GM12878 (cell line): ENCODE data around the gene GABPA. TPM values are rescaled to one million over a fixed set of nuclear protein-coding genes. Genes with fewer than 3 reads are reported as not detected.

Source experiments
- CBX5 ChIP-seq: sonication (generic); IDR thresholded peaks from 2 replicates; pipeline ENCODE4 v1.6.1; 2016; ENCODE audit warnings: low read depth, moderate library complexity, mild to moderate bottlenecking, inconsistent platforms
- HCFC1 ChIP-seq: fragments of 150-350 bp; IDR thresholded peaks from 2 replicates; pipeline ENCODE4 v1.6.1; 2014; ENCODE audit warnings: low read length
- JUND ChIP-seq: IDR thresholded peaks from 2 replicates; pipeline ENCODE4 v1.6.1; 2012; ENCODE audit warnings: low read depth, mild to moderate bottlenecking, low read length, improper control_type of control experiment, moderate library complexity
- NR2C1 ChIP-seq: fragments of 450-650 bp; IDR thresholded peaks from 2 replicates; pipeline ENCODE4 v1.6.1; 2017; ENCODE audit warnings: antibody characterized with exemption, mild to moderate bottlenecking, moderate library complexity
- PML ChIP-seq: IDR thresholded peaks from 2 replicates; pipeline ENCODE4 v1.6.1; 2012; ENCODE audit warnings: low read length, inconsistent platforms
- STAT1 ChIP-seq: fragments of 450-650 bp; conservative IDR thresholded peaks from 2 replicates; pipeline ENCODE4 v1.6.1; 2014; ENCODE audit warnings: antibody characterized with exemption, mild to moderate bottlenecking
- YY1 ChIP-seq: IDR thresholded peaks from 2 replicates; pipeline ENCODE4 v1.6.1; 2011; ENCODE audit warnings: low read depth, mild to moderate bottlenecking, low read length
- polyA plus RNA-seq, 11 experiments: library from polyadenylated mRNA; depleted of rRNA in 4 of 11; unstranded in 6 of 11; stranded (reverse) in 5 of 11; fragments of >200 nt; fragmentation: Nextera tagmentation in 4 of 11; fragmentation: Illumina TruSeq in 1 of 11; extraction: Ambion mirVana in 4 of 11; extraction: Trizol in 1 of 11; gene quantifications; 1 replicate in 1 of 11; 2 replicates in 10 of 11; pipeline versions ENCODE4 v1.2.1 to v1.2.3, GENCODE V29; 2011 to 2016; ENCODE audit warnings: inconsistent platforms in 2 of 11, missing spikeins in 2 of 11, low read depth in 1 of 11
- total RNA-seq, 4 experiments: library from RNA; depleted of rRNA in 3 of 4; stranded (reverse); fragments of >200 nt in 3 of 4; fragmentation: Illumina TruSeq in 1 of 4; extraction: Trizol in 1 of 4; gene quantifications; 2 replicates each; pipeline versions ENCODE4 v1.2.1 to v1.2.3, GENCODE V29; 2013 to 2021
- TF ChIP-seq, protein P1 (sequence below): fragments of 450-650 bp; IDR thresholded peaks from 2 replicates; pipeline ENCODE4 v1.6.1; 2016; ENCODE audit warnings: mild to moderate bottlenecking
- TF ChIP-seq, protein P2 (sequence below): fragments of 450-650 bp; IDR thresholded peaks from 2 replicates; pipeline ENCODE4 v1.6.1; 2017; ENCODE audit warnings: mild to moderate bottlenecking, low read depth, inconsistent platforms; ENCODE audit not compliant: poor library complexity, severe bottlenecking
- TF ChIP-seq, protein P3 (sequence below): fragments of 450-650 bp; IDR thresholded peaks from 2 replicates; pipeline ENCODE4 v1.6.1; 2017; ENCODE audit warnings: borderline replicate concordance
- TF ChIP-seq, protein P4 (sequence below): IDR thresholded peaks from 2 replicates; pipeline ENCODE4 v1.6.1; 2011; ENCODE audit warnings: low read depth, low read length, improper control_type of control experiment, borderline replicate concordance

The GABPA gene
- total and polyA plus RNA-seq, 10 of the 15 experiments (the other 5 are each of a cell fraction or from before 2014, with no cell fraction given) = 7.6 to 25.6 (median 22.9) TPM

DNA sequence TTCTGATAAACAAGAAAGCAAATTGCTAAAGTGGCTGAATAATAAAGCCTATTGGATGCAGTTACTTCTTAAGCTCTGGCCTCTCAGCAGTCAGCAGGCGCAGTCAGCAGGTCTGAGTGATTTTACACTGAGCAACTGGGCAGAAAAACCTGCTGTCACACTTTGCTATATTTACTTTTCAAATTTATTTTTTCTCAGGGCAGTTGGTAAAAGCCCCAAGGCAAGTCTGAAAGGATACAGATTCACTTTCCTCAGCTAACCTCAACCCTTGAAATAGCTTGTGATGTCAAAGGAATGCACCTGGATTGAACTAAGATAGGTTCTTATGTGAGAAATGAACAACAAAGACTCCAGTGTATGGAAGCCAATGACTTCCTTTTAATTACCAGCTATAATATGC lies 34.0 kb upstream of the GABPA start (continued):
- no peak for TF ChIP-seq YY1
- no peak for TF ChIP-seq HCFC1
- TF ChIP-seq, protein P1, sequence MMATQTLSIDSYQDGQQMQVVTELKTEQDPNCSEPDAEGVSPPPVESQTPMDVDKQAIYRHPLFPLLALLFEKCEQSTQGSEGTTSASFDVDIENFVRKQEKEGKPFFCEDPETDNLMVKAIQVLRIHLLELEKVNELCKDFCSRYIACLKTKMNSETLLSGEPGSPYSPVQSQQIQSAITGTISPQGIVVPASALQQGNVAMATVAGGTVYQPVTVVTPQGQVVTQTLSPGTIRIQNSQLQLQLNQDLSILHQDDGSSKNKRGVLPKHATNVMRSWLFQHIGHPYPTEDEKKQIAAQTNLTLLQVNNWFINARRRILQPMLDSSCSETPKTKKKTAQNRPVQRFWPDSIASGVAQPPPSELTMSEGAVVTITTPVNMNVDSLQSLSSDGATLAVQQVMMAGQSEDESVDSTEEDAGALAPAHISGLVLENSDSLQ = no peak
- TF ChIP-seq, protein P2, sequence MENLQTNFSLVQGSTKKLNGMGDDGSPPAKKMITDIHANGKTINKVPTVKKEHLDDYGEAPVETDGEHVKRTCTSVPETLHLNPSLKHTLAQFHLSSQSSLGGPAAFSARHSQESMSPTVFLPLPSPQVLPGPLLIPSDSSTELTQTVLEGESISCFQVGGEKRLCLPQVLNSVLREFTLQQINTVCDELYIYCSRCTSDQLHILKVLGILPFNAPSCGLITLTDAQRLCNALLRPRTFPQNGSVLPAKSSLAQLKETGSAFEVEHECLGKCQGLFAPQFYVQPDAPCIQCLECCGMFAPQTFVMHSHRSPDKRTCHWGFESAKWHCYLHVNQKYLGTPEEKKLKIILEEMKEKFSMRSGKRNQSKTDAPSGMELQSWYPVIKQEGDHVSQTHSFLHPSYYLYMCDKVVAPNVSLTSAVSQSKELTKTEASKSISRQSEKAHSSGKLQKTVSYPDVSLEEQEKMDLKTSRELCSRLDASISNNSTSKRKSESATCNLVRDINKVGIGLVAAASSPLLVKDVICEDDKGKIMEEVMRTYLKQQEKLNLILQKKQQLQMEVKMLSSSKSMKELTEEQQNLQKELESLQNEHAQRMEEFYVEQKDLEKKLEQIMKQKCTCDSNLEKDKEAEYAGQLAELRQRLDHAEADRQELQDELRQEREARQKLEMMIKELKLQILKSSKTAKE = no peak
- TF ChIP-seq JUND = no peak
- TF ChIP-seq, protein P3, sequence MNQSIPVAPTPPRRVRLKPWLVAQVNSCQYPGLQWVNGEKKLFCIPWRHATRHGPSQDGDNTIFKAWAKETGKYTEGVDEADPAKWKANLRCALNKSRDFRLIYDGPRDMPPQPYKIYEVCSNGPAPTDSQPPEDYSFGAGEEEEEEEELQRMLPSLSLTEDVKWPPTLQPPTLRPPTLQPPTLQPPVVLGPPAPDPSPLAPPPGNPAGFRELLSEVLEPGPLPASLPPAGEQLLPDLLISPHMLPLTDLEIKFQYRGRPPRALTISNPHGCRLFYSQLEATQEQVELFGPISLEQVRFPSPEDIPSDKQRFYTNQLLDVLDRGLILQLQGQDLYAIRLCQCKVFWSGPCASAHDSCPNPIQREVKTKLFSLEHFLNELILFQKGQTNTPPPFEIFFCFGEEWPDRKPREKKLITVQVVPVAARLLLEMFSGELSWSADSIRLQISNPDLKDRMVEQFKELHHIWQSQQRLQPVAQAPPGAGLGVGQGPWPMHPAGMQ = no peak
- TF ChIP-seq NR2C1 = no peak
- no peak for TF ChIP-seq CBX5
- TF ChIP-seq, protein P4, sequence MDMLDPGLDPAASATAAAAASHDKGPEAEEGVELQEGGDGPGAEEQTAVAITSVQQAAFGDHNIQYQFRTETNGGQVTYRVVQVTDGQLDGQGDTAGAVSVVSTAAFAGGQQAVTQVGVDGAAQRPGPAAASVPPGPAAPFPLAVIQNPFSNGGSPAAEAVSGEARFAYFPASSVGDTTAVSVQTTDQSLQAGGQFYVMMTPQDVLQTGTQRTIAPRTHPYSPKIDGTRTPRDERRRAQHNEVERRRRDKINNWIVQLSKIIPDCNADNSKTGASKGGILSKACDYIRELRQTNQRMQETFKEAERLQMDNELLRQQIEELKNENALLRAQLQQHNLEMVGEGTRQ = no peak
- TF ChIP-seq STAT1 = no peak
- no peak for TF ChIP-seq PML
